Right atrium auricular region (tissue), 2 donors: ENCODE data around the gene SCAPER. TPM values are rescaled to one million over a fixed set of nuclear protein-coding genes. Genes with fewer than 3 reads are reported as not detected.

ENCODE experiments used
- DNase-seq: peaks from one replicate; pipeline ENCODE4 v3.0.0-alpha.2; 2019; ENCODE audit warnings: low spot score
- H3K27ac ChIP-seq, 2 donors: fragments of 200-600 bp; sonication (generic); 1 replicate in 1 of 2; 2 replicates in 1 of 2; pipeline ENCODE4 v1.5.1; 2016 to 2019
- H3K27me3 ChIP-seq, 2 donors: fragments of 200-600 bp; sonication (generic); one replicate each; pipeline versions ENCODE4 v1.5.1 to v1.6.0; 2017 to 2019
- H3K36me3 ChIP-seq: fragments of 200-600 bp; sonication (generic); one replicate; pipeline ENCODE4 v1.5.1; 2016
- H3K4me1 ChIP-seq, 2 donors: fragments of 200-600 bp; sonication (generic); one replicate each; pipeline versions ENCODE4 v1.5.1 to v1.6.0; 2017 to 2019
- H3K4me3 ChIP-seq, 2 donors: fragments of 200-600 bp; sonication (generic); 1 replicate in 1 of 2; 2 replicates in 1 of 2; pipeline ENCODE4 v1.5.1; 2017 to 2019; ENCODE audit warnings: mild to moderate bottlenecking in 1 of 2, moderate library complexity in 1 of 2
- H3K9me3 ChIP-seq, 2 donors: fragments of 200-600 bp; sonication (generic); one replicate each; pipeline ENCODE4 v1.5.1; 2019
- total RNA-seq, 2 donors: library from RNA; depleted of rRNA; stranded (reverse); fragments of >200 nt; gene quantifications; one replicate each; pipeline ENCODE4 v1.1.0, GENCODE V29; 2016
- TF ChIP-seq, protein P1 (sequence below), 2 donors: fragments of 200-600 bp; sonication (generic); IDR thresholded peaks; one replicate each; pipeline ENCODE4 v1.5.1; 2019; ENCODE audit warnings: antibody characterized with exemption in 2 of 2

Gene SCAPER
- total RNA-seq, 2 donors from 2014 or later: 20.5 to 52.3 TPM

DNA sequence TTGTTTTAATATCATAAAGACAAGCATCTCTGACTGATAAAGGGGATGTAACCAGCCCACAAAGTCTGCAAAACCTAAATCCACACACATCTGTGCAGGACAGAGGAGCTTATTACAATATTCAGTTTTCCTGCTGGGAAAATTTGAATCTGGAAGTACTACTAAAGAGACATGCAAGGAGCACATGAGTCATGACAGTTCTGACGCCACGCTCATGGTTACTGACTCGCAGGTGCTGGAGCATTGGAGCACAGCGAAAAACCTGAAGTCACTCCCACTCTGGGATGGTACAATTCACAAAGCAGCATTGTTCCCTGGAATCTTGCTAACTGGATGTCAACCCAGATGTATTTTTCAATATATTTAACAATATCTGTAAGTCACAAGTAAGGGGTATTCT, 576.2 kb downstream of the SCAPER start:
- TF ChIP-seq, protein P1, sequence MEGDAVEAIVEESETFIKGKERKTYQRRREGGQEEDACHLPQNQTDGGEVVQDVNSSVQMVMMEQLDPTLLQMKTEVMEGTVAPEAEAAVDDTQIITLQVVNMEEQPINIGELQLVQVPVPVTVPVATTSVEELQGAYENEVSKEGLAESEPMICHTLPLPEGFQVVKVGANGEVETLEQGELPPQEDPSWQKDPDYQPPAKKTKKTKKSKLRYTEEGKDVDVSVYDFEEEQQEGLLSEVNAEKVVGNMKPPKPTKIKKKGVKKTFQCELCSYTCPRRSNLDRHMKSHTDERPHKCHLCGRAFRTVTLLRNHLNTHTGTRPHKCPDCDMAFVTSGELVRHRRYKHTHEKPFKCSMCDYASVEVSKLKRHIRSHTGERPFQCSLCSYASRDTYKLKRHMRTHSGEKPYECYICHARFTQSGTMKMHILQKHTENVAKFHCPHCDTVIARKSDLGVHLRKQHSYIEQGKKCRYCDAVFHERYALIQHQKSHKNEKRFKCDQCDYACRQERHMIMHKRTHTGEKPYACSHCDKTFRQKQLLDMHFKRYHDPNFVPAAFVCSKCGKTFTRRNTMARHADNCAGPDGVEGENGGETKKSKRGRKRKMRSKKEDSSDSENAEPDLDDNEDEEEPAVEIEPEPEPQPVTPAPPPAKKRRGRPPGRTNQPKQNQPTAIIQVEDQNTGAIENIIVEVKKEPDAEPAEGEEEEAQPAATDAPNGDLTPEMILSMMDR (IDR thresholded peaks at IDR 0.05): no peak
- Histone ChIP-seq H3K36me3 (no peaks in the 10 kb centered on the region), H3K27ac (no peak overlapping the region), H3K4me1 (no peaks in the 10 kb centered on the region), H3K9me3 (no peaks in the 10 kb centered on the region), H3K4me3 (no peak overlapping the region), H3K27me3 (peaks cover 0 to 2% of the 10 kb centered on the region in 2 donors)
- DNase-seq: no peak

DNA sequence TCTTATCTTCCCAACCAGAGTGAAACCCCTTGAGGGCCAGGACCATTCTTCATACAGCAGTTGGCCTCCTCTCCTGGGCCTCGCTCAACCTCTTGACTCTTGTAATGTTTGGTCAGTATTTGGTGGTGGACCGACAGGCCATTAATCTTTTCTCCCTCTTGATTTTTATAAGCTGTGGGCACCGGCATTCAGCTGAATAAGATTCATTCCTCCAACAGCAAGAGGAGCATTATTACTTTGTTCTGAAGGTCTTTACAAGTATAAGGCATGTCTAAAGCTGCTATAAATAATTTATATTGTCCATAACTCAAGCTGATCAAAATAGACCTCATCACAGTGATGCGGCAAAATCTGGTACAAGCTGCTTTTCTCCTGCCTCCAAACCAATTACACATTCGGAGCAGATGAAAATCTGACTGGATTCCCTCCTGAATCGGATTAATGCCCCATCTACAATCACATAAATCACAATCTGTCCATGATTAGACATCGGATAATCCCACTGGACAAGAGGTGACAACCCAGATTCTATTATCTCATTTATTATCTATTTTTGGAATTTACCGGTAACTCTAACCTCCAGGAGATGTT, 576.9 kb downstream of the SCAPER start:
- DNase-seq: no peak
- no peaks in the 10 kb centered on the region for H3K4me1 ChIP-seq
- TF ChIP-seq, protein P1 (IDR thresholded peaks at IDR 0.05): no peak
- H3K9me3 ChIP-seq: no peaks in the 10 kb centered on the region
- H3K4me3 ChIP-seq: no peak overlapping the region
- no peaks in the 10 kb centered on the region for H3K36me3 ChIP-seq
- H3K27ac ChIP-seq: no peak overlapping the region
- H3K27me3 ChIP-seq: no peaks in the 10 kb centered on the region

DNA sequence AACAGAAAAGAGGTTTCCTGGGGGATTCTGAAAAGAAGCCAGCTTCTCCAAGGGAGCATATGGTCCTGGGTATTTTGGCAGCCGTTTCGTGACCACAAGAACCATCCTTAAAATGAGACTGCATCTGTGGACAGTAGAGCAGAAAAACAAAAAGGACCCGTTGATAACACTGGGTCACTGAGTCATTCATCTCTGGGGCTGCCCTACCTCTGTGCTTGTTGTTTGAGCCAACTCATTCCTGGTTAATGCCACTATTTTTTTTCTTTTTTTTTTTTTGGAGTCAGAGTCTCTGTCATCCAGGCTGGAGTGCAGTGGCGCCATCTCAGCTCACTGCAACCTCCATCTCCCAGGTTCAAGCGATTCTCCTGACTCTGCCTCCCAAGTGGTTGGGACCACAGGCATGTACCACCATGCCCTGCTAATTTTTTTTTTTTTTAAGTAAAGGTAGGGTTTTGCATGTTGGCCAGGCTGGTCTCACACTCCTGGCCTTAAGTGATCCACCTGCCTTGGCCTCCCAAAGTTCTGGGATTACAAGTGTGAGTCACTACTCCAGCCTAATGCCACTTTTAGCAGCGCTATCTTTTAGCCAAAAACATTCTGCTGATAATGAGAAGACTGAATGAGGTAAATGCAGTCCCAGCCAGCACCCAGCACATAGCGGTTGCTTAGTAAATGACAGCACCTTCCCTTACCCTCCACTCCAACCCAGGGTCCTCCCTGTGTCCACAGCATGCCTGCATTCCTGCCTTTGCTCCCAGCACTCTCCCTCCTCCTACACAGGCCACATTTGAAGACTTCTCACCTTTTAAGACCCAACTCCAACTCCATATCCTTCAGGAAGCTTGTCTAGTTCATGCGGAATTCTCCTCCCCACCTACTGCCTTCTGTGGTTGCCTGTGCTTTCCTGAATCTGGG, 577.7 kb downstream of the SCAPER start:
- H3K4me1 ChIP-seq: no peaks in the 10 kb centered on the region
- DNase-seq: peak; percentile 51
- no peaks in the 10 kb centered on the region for H3K36me3 ChIP-seq
- H3K27ac ChIP-seq: no peak overlapping the region
- no peaks in the 10 kb centered on the region for H3K9me3 ChIP-seq
- TF ChIP-seq, protein P1 (IDR thresholded peaks at IDR 0.05): no peak
- no peak overlapping the region for H3K4me3 ChIP-seq
- peaks cover 0 to 1% of the 10 kb centered on the region in 2 donors for H3K27me3 ChIP-seq

DNA sequence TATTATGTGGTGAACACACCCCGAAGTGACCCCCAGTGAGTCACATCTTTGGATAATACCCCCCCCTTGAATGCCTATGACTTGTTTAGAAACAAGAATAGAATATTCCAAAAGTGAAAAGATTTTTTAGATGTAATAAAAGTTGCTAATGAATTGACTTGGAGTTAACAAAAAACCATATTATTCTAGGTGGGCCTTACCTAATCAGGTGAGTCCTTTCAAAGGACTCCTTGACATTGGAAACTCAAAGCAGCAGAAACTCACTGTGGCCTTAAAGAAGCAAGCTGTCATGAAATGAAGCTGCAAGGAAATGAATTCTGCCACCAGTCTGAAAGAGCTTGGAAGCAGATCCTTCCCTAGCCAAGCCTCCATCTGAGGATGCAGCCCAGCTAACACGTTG, 579.4 kb downstream of the SCAPER start:
- Histone ChIP-seq H3K9me3 (no peaks in the 10 kb centered on the region), H3K27ac (no peak overlapping the region), H3K4me3 (no peak overlapping the region), H3K36me3 (no peaks in the 10 kb centered on the region), H3K4me1 (no peaks in the 10 kb centered on the region), H3K27me3 (peaks cover 0 to 3% of the 10 kb centered on the region in 2 donors)
- TF ChIP-seq, protein P1 (IDR thresholded peaks at IDR 0.05): no peak
- no peak for DNase-seq

DNA sequence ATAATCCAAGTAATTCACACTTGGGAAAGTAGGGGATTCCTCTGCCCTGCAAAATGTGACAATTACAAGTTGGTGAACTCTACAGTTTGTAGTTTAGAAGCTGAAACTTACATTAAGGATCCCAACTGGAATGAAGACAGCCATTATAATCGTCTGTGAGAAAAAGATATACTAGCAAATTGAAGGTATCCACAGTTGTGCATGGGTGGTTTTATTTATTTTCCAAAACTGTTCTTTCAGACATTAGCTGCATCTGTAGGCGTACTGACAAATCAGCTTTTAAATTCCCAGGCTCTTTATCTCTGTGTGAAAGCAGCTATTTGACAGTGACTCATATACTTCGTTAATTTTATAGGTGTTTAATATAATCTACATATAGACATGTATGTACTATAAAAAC, 581.1 kb downstream of the SCAPER start:
- H3K27ac ChIP-seq: no peak overlapping the region
- no peak for DNase-seq

More for the DNA sequence above, 581.1 kb downstream of the SCAPER start:
- H3K4me3 ChIP-seq: no peak overlapping the region
- H3K27me3 ChIP-seq: peaks cover 0 to 3% of the 10 kb centered on the region in 2 donors
- no peaks in the 10 kb centered on the region for H3K4me1 ChIP-seq
- no peaks in the 10 kb centered on the region for H3K36me3 ChIP-seq
- no peaks in the 10 kb centered on the region for H3K9me3 ChIP-seq
- TF ChIP-seq, protein P1 (IDR thresholded peaks at IDR 0.05): no peak
